NCI-H345 treated with DMSO at 0.1 percent for 48 hours (cell line): Measurements from ENCODE around the gene PDE11A.

Experiments used
- DNase-seq: peaks from one replicate; lab custom pipeline; 2025; ENCODE audit not compliant: unreplicated experiment; lab: John Stamatoyannopoulos, UW

PDE11A gene

DNA sequence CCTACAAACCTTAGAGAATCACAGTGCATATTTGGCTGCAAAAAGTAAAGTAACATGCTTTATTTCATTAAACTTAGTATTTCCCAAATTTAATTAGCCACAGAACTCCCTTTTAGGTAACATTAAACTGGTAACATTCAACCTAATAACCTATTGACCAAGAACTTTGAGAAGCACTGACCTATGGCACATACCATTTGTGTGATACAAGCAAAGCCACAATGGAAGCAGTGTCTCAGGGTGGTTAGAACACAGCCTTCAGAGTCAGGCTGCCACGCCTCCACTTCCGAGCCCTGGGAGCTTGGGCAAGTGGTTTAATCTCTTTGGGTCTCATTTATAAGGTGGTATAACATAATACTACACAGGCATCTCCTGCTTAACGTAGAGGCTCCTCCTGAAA is 301.4 kb downstream of the PDE11A start:
- no peak for DNase-seq

DNA sequence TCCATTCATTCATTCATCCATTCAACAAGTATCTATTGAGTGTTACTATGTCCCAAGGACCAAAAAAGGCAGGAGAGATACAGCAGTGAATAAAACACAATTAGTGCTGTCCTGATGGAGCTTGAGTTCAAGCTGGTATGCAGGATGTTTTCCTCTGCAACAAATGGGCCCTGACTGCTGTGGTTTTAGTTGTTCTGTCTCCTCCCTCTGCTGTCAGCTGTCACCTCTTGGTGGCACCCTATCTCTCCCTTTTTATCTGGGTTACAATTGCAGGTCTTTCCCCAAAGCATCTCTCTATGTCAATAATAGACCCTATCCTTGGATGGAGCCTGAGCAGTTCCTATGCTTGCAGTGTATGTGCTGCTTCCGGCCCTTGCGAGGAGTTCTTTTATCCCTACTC is 304.8 kb downstream of the PDE11A start:
- DNase-seq: no peak

DNA sequence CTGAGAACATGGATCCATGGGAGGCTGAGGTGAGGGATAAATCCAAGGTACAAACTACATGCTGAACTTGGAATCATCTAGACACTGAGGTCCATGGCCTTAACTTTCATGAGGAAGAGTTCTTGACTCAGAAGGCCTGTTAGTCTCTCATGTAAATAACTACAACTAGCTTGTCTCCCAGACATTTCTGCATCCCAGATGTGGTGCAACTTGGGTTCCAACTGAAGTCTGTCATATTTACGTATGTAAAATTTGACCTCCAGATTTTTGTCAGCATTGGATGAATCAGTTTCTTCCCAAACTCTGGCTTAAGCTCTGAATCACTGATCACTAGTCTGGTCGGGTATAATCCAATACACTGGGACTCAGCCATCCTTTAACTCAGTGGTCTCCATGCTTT is 306.9 kb downstream of the PDE11A start:
- no peak for DNase-seq

DNA sequence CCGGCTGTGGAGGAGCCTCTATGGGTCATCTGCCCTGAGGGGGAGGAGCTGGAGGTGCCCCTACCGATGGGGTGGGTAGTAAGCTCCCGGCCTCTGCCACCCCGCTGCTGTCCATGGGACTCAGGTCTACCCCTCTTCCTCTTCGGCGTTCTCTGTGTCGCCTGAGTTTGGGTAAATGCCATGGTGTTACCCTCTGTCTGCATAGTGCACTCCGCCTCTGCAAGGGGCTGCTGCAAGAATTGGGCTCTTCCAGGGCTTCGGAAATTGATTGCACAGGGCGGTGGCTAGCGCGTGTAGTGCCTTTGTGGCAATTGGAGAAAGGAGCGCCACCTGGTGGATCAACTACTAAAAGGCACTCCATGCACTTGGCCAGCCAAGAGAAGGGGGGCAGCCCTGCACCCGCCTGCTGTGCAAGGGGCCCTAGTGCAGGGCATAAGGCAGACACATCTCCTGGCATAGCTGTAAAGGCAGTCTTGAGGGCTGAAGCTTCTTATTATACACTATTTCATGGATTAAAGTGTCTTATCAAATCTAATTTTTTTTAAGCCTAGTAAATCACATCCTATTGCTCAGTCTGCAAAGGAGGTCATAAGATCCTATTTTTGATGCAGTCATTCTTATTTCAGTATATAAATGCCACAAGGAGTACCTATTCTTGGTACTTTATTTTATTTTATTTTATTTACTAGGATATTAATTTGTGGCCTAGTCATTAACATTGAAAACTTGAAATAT is 308.9 kb downstream of the PDE11A start:
- DNase-seq: no peak

DNA sequence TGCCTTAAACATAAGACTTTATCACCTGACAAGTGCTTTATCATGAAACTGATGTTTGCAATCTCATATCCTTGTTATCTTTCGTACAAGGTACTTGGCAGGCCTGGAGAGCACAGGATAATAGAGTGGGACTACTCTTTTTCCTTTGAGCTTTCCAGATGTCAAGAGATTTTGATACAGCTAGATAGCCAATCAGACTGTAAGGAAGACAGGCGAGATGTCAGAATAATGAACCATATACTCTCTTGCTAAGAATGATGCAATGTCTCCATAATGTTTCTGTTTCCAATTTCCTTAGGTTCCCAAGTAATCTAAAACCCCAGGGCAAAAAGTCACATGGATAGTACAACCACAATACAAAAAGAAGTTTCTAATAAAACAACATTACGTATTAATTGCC is 313.1 kb downstream of the PDE11A start:
- no peak for DNase-seq

DNA sequence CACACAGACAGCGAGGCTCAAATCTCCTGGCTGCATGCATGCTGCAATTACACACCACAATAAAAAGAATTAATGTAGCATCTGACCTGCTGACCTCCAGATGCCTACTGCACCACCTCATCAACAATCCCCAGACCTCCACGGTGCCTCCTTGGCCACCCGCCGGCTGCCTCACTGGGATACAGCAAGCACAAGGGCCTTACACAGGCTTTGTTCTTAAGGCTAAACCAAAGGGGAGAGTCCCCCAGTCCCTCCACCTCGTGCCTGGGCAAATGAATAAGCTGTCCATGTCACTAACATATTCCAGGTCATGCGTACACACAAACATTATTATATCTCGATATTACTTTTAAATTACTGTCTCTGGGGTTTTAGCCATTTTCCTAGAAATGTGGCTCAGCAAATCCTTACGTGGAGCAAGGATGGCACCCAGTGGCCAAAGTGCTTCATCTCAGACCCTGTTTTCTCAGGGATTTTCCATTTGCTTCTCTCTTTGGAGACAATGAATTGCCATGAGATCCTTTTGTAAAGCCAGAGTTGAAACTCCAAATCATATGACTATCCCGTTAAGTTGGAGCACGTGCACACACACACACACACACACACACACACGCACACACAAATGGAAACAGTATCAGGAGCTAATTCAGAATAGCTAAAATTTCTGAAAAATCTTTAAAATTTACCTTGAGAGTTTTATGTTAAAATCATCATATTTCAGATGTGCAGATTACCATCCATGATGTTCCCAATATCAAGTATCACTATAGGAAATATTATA is 313.8 kb downstream of the PDE11A start:
- DNase-seq: no peak

DNA sequence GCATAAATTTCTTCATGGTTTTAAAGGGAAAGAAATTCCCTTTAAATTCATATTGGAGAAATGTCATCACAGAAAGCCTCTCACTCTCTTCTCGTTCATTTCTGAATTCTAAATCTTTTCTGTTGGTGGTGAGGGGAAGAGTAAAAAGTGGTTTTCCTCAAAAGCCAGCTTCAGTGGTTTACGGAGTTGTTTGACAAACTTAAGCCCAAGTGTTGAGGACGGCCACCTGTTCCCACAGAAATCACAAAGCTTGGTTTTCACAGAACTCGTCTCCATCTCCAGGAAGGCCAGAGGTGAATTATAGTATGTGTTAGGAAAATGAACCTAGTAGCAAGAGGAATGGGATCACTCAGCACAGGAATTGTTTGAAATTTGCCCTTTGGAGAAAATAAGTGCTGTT is 316.2 kb downstream of the PDE11A start:
- no peak for DNase-seq

DNA sequence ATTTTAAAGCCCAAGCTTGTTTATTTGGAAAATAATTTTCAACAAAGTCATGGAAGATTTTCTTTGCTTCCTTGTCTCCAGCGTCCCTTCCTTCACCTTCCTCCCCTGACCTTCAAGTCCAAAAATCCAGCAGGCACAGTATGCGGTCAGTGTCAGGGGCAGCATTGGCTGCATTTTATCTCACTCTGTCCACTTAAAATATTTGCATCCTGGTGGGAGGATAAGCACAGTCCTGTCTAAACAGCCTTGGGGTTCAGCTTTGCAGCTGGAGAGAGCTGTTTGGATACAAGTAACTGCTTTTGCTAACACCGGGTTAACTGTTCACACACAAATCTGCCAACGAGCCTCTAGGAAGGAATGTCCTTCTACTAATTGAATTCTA is 318.1 kb downstream of the PDE11A start:
- DNase-seq: no peak

DNA sequence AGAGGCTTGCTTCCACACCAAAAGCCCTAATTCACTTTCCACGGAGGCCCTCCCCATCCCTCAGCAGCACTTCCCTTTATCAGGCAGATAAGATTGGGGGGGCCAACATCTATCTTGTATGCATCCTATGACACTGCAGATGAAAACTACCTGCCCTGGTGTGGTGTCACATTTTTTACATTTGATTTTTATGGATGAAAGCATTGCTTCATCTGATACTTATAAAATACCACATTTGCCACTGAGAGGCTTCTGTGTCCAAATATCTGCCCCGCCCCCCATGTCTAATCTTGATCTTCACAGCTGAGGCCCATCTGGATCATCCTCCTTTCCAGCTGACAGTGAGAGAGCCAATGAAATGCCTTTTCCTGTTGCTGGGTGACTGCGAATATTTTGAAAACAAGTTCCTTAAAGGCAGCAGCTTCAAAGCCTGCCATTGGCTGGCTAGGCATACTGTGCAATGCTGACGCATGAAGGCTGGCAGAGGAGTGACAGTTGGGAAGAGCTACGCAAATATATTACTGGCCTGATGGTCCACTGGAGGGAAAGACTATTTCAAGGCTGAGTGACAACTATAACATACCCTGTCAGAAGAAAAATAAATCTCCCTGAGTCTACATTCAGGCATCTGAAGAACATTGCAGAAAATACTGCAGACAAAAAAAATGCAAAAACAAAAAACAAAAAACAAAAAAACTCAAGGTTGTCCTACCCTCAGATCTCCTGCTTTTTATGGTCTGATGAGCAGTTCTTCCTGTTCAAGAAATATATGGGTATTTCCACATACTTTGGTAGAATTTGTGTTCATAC is 318.7 kb downstream of the PDE11A start:
- no peak for DNase-seq

DNA sequence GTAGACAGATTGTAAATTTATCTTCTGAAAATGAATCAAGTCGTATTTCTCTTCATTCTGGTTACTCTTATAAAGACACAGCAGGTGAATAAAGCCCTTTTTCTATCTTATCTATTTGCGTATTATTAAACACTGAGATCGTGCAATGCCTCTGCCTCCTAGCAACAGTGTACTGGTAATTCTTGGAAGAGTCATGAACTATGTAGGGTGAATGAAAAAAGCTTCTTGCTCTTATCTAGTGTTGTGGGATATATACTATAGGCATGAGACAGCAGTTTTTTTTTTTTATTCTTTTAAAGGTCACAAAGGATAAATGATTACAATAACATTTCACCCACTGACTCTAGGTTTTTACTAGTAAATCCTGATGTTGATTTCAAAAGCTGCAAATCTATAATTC is 324.2 kb downstream of the PDE11A start:
- no peak for DNase-seq

DNA sequence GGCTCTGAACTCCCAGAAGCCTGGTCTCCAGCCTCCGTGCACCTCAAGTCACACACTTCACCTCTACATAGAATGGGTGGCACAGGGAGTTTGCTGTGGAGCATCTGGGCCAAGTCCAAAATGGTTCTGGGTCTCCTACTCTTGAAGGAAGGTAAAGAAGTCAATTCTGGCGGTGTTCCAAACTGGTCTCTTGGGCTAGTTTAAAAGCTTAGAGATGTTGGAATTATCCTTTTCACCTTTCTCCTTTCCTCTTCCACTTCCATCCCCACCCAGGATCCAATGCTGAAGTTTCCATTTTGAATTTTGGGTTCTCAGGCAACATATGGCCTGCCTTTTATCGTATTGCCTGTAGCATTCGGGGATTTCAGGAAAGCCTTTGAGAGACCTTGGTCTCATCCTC is 325.2 kb downstream of the PDE11A start:
- DNase-seq: no peak

DNA sequence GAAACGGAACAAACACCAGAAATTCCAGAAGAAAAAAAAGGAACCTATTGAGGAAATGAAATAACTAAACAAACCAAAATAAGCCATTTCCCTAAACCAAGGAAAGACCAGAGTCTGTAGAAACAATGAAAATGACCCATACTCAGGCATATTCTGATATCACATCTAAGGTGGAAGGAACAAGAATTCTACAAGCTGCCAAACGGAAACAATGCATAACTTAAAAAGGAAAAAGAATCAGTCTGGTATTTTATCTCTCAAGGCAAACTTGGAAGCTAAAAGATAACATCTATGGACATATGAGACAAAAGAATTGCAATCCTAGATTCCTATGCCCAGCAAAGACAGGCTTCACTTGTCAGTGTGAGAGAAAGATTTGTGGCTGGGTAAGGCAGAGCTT is 326.2 kb downstream of the PDE11A start:
- DNase-seq: no peak

DNA sequence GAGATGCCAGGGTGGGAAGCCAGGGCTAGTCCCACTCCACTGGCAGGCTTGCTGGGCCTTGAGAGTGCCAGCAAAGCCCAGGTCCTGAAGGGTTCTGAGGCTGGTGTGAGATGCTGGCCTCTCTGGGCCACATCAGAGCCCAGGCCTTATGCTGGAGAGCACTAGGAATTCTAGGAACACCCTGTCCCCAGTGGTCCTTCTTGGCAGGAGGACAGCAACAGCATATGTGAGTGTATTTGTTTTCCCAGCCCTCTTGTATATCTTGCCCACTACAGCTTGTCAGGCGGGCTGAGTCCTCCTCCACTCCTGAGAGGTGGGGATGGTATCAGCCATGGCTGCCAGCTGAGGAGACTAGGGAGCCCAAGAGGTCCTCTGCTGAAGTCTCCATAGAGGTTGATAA is 327.0 kb downstream of the PDE11A start:
- no peak for DNase-seq

DNA sequence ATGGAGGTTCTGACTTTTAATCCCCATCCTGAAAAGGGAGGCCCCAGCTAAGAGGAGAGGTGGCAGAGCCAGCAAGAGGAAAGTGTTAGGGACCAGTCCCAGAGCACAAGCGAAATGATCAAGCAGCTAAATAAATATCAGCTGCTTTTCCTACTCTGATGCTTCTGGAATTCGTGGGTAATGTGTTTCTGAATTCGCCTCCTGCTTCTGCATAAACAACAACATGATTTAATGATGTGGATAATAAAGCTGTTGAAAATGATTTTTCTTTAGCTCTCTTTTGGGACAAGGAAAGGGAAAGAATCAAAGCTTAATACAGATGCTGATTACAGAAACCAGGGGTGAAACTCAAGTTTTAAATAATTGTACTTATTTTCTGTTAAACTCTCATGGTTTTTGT is 329.7 kb downstream of the PDE11A start:
- no peak for DNase-seq

DNA sequence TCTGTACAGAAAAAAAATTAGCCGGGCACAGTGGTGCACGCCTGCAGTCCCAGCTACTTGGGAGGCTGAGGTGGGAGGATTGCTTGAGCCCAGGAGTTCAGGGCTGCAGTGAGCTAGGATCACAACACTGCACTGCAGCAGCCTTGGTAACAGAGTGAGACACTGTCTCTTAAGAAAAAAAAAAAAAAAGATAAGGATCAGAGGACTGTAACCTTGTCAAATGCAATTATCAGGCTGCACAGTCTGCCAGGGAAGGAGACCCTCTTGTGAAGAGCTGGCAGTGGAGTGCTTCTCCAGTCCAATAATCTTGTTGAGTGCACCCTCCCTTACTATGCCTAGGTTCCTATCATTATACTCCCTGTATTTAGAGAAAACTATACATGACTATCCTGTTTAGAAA is 330.7 kb downstream of the PDE11A start:
- DNase-seq: no peak

DNA sequence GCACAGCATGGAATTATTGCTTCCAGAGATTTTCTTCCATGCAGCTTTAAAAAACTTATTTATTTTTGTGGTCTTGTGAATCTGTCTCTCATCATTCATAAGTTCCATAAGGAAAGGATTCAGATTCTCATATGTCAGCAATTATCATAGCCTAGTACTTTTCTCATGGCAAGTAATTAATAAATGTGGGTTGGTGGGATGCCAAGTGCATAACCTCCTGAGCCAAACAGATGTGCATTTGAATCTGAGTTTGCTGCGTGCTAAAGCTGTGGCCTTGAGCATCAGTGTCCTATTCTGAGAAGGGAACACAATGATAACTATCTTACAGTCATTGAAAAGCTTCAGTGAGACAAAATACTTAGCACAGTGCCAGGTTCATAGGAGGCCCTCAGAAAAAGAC is 331.9 kb downstream of the PDE11A start:
- no peak for DNase-seq

DNA sequence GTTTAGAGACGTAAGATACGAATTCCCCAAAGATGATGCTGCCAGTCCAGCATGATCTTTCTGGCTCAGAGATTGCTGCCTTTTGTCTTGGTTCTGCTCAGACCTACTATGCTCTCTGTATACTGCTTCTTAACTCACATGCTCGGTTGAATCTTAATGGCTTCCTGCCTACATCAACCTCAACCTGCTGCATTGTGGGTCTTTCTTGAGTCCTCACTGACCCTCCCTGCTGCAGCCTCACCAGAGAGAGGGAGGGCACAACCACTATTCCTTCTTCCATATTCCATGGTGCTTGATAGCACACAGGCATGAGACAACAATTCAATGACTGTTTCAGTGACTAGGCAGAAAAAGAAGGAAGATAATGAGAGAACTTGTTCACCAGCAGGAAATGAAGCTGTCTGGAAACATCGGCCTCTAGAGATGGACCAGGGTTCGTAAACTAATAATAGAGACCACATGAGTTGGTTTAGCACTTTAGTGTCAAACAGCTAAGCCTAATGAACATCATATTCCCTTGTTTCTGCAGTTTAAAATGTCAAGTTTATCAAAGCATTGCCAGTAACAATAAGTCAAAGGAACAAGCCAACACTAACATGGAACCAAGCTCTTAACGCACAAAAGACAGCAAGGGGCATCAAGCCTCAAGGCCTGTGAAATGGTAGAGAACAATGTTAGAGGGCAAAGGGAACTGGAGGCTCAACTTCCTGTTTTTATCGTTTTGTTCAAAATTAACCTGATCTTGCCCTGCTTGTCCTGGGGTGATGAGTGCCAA is 333.9 kb downstream of the PDE11A start:
- no peak for DNase-seq

DNA sequence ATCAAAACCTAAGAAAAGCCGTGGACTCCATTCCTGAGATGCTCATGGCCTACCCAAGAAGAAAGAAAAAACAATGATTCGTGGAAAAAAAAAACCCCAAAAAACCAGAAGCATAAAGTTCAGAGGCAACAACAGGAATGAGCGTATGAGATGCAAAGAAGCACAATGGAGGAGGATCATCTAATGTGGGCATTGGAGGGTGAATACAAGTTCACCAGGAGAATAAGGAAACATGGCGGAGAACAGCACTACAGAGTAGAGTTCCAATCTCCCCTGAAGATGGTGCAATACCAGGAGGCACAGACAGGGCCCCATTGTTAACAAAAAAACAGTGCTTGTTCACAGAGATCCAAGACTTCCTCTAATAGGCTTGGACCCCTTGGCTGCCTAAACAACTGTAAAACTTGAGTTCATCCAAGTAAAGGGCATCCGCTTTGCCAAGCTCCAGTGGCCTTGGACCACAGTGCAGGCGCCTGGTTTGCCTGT is 337.2 kb downstream of the PDE11A start:
- no peak for DNase-seq

DNA sequence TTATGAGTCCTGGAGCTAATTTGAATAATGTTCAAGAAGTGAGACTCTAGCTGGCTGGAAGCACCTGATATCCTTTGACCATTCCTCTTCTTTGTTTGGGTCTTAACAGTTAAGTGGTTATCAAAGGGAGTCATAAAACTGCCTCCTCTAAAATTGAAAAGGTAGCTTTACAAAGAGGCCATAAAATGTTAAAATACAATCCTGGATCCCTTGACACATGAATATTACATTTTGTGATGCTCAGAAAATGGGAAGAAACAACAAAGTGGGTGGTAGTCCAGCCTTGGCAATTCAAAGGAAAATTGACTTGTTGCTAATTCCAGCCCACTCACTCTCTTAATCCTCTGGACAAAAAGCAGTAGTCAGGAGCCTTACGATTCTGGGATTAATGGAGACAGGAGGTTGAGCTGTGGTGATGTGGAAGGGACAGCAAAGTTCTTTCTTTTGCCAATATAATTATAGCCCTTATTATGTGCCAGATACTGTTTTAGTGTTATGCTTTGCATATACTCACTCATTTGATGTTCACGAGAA is 339.2 kb downstream of the PDE11A start:
- no peak for DNase-seq

DNA sequence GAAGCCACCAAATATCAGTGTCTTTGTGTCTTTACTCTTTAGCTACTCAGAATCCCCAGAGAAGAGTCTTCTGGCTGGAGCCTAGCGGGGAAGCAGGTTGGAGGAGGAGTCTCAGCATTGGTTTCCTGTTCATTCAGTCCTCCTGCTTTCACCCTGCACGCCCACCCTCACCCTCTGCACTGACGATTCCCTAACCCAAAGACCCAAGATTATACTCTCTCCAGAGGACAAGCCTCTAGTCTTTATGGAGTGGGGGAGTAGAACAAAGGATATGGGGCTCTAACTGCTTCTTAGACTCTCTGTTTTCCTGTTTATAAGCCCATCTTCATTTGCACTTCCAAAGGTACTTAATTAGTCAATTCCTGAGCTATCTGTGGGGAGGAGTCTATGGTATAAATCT is 341.2 kb downstream of the PDE11A start:
- no peak for DNase-seq

DNA sequence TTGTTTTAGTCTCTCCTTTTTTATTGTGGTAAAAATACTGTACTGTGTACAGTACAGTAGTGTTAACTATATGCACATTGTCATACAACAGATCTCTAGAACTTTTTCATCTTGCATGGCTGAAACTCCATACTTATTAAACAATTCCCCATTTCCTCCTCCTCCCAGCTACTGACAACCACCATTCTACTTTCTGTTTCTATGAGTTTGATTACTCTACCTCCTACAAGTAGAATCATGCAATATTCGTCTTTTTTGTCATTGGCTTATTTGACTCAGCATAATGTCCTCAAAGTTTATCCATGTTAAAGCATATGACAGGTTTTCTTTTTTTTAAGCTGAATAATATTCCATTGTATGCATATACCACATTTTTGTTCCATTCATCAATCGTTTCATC is 341.8 kb downstream of the PDE11A start:
- DNase-seq: no peak
